ENCODE measurements around the gene CTDSP2. TPM values are rescaled to one million over a fixed set of nuclear protein-coding genes. Genes with fewer than 3 reads are reported as not detected.
"Not testable (repeated sequence)": the region's sequence is repeated elsewhere in the genome, so short reads cannot be mapped to it uniquely, and the experiment has no call there.

The CTDSP2 gene
- total and polyA plus RNA-seq, 3 donors from 2014 or later, result 103 to 140 (median 123) TPM

GRCh38 chr12:57852620-57853500 is 6.3 kb upstream of the CTDSP2 start:
- peak overlapping the region; percentile 65 to 75 for H3K27ac ChIP-seq
- H3K36me3 ChIP-seq (ENCODE audit: low read depth, missing control alignments), result no peaks in the 10 kb centered on the region
- peak overlapping the region; percentile 36 to 46 for H3K4me3 ChIP-seq
- no peaks in the 10 kb centered on the region for H3K9me3 ChIP-seq
- 18 to 19% methylated on average over 26 to 38 of the region's 38 CpGs for WGBS, 2 donors
- DNase-seq, result peak; percentile 54
- TF ChIP-seq POLR2A (IDR thresholded peaks at IDR 0.05) (no peak), CTCF (IDR thresholded peaks at IDR 0.05) (no peak)
- H3K27me3 ChIP-seq, result no peaks in the 10 kb centered on the region
- peaks cover 9% of the 10 kb centered on the region for H3K4me1 ChIP-seq
- intact Hi-C loops (cut with DNase I; ENCODE audit: low total_unique reads), result no loop called here

DNA sequence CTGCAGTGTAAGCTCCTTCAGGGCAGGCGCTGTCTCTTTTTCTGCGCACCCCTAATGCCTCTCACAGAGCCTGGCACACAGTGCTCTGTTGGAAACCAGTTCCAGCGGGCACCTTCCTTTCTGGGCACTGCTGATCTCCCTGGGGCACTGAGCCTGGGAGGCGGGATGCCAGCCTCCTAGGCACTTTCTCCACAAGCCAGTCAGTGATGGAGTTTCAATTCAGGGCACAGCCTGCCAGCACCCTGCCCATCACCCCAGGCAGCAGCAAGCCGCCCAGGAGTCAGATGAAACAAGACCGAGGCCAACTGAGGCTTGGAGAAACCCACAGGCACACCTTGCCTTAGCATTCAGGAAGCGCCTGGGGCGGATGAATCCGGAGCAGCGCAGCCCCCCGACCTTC is 5.7 kb upstream of the CTDSP2 start:
- no peak for DNase-seq
- no peak for TF ChIP-seq POLR2A (IDR thresholded peaks at IDR 0.05)
- no peak for TF ChIP-seq CTCF (IDR thresholded peaks at IDR 0.05)
- Histone ChIP-seq H3K36me3 (ENCODE audit: low read depth, missing control alignments) (no peaks in the 10 kb centered on the region), H3K27ac (peak overlapping the region; percentile 65 to 75), H3K27me3 (no peaks in the 10 kb centered on the region), H3K4me1 (peaks cover 9% of the 10 kb centered on the region), H3K9me3 (no peaks in the 10 kb centered on the region), H3K4me3 (peak overlapping the region; percentile 36 to 46)
- WGBS, 2 donors, result 29 to 58% methylated on average over 6 to 11 of the region's 11 CpGs
- intact Hi-C loops (cut with DNase I; ENCODE audit: low total_unique reads), result no loop called here

DNA sequence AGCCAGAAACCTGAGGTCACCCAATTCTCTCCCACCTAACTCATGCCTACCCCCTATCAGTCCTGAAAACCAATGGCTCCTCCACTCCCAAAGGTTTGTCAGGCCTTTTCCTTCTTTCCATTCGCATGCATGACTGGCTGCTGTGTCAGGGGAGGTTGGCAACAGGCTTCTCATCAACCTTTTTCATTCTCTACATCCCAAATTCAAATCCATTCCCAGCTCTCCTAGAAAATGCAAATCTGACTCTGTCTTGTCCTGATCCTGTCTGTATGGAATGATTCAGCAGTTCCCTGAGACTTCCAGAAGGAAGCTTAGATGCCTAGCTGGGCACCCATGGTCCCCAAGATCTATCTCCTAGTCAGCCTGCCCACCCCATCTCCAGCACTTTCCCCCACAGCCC is 5.0 kb upstream of the CTDSP2 start:
- no peak overlapping the region for H3K27ac ChIP-seq
- TF ChIP-seq CTCF (IDR thresholded peaks at IDR 0.05) (no peak), POLR2A (IDR thresholded peaks at IDR 0.05) (no peak)
- intact Hi-C loops (cut with DNase I; ENCODE audit: low total_unique reads), result no loop called here
- no peaks in the 10 kb centered on the region for H3K36me3 ChIP-seq (ENCODE audit: low read depth, missing control alignments)
- H3K4me1 ChIP-seq, result peaks cover 9% of the 10 kb centered on the region
- DNase-seq, result no peak
- no peak overlapping the region for H3K4me3 ChIP-seq
- 90 to 93% methylated on average over 1 of the region's 1 CpG for WGBS, 2 donors
- no peaks in the 10 kb centered on the region for H3K9me3 ChIP-seq
- no peaks in the 10 kb centered on the region for H3K27me3 ChIP-seq

DNA sequence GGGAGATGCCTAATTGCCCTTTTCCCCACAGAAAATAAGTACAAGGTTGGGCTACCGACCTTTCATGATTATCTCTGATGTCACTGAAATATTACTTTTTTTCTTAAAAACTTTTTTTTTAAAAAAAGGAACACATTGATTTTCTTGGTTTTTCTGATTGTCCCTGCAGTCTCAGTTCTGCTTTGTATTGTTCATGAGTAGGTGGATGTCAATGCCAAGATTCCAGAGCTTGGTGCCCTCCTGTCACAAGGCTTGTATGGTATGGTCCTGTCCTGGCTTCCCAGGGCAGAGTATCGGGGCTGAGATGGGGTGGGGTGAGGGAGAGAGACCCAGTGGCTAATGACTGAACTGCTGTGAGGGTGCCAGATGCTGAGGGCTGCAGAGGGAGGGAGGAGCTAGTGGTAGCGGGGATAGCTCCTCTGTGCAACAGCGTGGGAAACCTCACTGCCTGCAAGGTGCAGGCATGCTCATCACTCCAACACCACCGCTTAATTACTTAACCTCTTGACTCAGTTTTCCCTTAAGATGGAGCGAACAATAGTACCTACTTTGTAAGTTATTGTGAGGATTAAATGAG is 4.4 kb upstream of the CTDSP2 start:
- intact Hi-C loops (cut with DNase I; ENCODE audit: low total_unique reads), result no loop called here
- 64 to 69% methylated on average over 6 of the region's 6 CpGs for WGBS, 2 donors

DNA sequence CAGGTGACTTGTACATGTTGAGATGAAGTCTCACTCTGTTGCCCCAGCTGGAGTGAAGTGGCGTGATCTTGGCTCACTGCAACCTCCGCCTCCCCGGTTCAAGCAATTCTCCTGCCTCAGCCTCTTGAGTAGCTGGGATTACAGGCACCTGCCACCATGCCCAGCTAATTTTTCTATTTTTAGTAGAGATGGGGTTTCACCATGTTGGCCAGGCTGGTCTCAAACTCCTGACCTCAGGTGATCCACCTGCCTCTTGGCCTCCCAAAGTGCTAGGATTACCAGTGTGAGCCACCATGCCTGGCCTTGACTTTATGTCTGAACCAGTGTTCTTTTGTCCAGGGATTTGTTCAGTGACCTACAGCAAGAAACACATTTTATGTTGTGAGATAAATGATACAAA is 2.9 kb upstream of the CTDSP2 start:
- H3K4me3 ChIP-seq; H3K36me3 ChIP-seq (ENCODE audit: low read depth, missing control alignments); H3K9me3 ChIP-seq; H3K27ac ChIP-seq; H3K4me1 ChIP-seq; H3K27me3 ChIP-seq; DNase-seq: not testable (repeated sequence)
- 94 to 96% methylated on average over 3 of the region's 3 CpGs for WGBS, 2 donors
- intact Hi-C loops (cut with DNase I; ENCODE audit: low total_unique reads), result loop anchor here (5.0 kb wide), 1 partner anchor 43 kb away; no protein-coding TSS in a partner anchor

More for the DNA sequence above, 4.4 kb upstream of the CTDSP2 start:
- H3K36me3 ChIP-seq (ENCODE audit: low read depth, missing control alignments), result no peaks in the 10 kb centered on the region
- H3K4me1 ChIP-seq, result peaks cover 9% of the 10 kb centered on the region
- no peak for TF ChIP-seq CTCF (IDR thresholded peaks at IDR 0.05)
- TF ChIP-seq POLR2A (IDR thresholded peaks at IDR 0.05), result no peak
- no peak for DNase-seq
- H3K27ac ChIP-seq, result no peak overlapping the region
- no peak overlapping the region for H3K4me3 ChIP-seq
- no peaks in the 10 kb centered on the region for H3K9me3 ChIP-seq
- no peaks in the 10 kb centered on the region for H3K27me3 ChIP-seq
